Dermis blood vessel endothelial cell (primary cell): ENCODE data around the gene FAM222B. TPM values are rescaled to one million over a fixed set of nuclear protein-coding genes. Genes with fewer than 3 reads are reported as not detected.
"Not testable (repeated sequence)": the region's sequence is repeated elsewhere in the genome, so short reads cannot be mapped to it uniquely, and the experiment has no call there.

ENCODE experiments used
- DNase-seq: peaks from one replicate; pipeline ENCODE4 v3.0.0; 2010
- total RNA-seq: library from RNA; depleted of rRNA; stranded (reverse); fragments of >200 nt; gene quantifications from 2 replicates; pipeline ENCODE4 v1.2.3, GENCODE V29; 2014

Gene FAM222B
- total RNA-seq, 1 donor from 2014 or later = 9.5 TPM

- DNase-seq = peak; percentile 75
Measured at GRCh38 chr17:28744972-28745785, 97.4 kb downstream of the FAM222B start.

- peak; percentile 63 for DNase-seq
Measured at GRCh38 chr17:28744104-28744971, 98.3 kb downstream of the FAM222B start.

- peak; percentile 80 for DNase-seq
Measured at GRCh38 chr17:28743243-28744103, 99.1 kb downstream of the FAM222B start, which contains the start of gene TRAF4. TRAF4 (plus strand) TSS chr17:28744011; CDS start chr17:28744113, 102 bp downstream.

- DNase-seq = no peak
Measured at GRCh38 chr17:28741358-28742349, 100.9 kb downstream of the FAM222B start.

- no peak for DNase-seq
Measured at GRCh38 chr17:28740406-28741357, 101.9 kb downstream of the FAM222B start.

GRCh38 chr17:28738680-28739384 is 103.8 kb downstream of the FAM222B start:
- DNase-seq = no peak

- DNase-seq = no peak
Measured at GRCh38 chr17:28737770-28738679, 104.6 kb downstream of the FAM222B start.

- no peak for DNase-seq
Measured at GRCh38 chr17:28737316-28737715, 105.3 kb downstream of the FAM222B start.

- DNase-seq = not testable (repeated sequence)
Measured at GRCh38 chr17:28735913-28736769, 106.4 kb downstream of the FAM222B start.

GRCh38 chr17:28735242-28735722 is 107.3 kb downstream of the FAM222B start:
- no peak for DNase-seq

GRCh38 chr17:28734712-28735241 is 107.8 kb downstream of the FAM222B start:
- no peak for DNase-seq

- no peak for DNase-seq
Measured at GRCh38 chr17:28733346-28733745, 109.2 kb downstream of the FAM222B start.

- no peak for DNase-seq
Measured at GRCh38 chr17:28729950-28730330, 112.7 kb downstream of the FAM222B start.

- DNase-seq = peak; percentile 93
Measured at GRCh38 chr17:28728364-28729200, 114.0 kb downstream of the FAM222B start, which contains the start of gene NEK8. NEK8 (plus strand) TSS chr17:28728788; CDS start chr17:28728814, 26 bp downstream.

- peak; percentile 94 for DNase-seq
Measured at GRCh38 chr17:28726627-28727491, 115.7 kb downstream of the FAM222B start.
